GM21367 (cell line): ENCODE results near the gene COBL.
"Not testable (repeated sequence)": the region's sequence is repeated elsewhere in the genome, so short reads cannot be mapped to it uniquely, and the experiment has no call there.

Experiments
- ATAC-seq: cut with Tn5 transposase; IDR thresholded peaks from one replicate; pipeline ENCODE4 v1.9.1; 2021; ENCODE audit not compliant: unreplicated experiment

COBL gene

DNA sequence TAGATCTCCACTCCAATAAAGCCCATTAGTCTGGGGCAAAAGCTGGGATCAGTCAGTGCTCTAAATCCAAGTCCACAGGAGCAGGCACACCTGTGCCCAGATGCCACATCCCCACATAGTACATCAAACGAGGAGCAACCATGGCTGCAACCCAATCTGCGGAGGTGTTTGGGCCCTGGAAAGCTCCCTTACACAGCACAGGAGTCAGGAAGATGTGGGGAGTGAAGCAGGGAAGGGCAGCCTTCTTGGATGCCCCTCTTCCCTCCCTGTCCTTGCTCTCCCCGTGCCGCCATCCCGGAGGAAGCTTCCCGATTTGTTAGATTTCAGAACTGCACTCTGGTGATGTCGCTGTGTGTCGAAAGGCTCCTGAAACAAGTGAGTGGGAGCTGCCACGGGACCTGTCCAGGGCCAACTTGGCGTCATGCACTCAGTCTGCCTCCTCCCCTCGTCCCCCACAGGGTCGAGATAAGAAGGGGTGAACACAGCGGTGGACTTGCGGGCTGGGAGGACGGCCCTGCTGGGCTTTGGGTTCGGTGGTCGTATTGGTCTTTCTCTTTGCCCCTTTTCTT lies 303.3 kb downstream of the COBL start:
- no peak for ATAC-seq

GRCh38 chr7:51012569-51013217 lies 303.9 kb downstream of the COBL start:
- no peak for ATAC-seq

GRCh38 chr7:51011710-51012350 lies 304.8 kb downstream of the COBL start:
- ATAC-seq, result no peak

DNA sequence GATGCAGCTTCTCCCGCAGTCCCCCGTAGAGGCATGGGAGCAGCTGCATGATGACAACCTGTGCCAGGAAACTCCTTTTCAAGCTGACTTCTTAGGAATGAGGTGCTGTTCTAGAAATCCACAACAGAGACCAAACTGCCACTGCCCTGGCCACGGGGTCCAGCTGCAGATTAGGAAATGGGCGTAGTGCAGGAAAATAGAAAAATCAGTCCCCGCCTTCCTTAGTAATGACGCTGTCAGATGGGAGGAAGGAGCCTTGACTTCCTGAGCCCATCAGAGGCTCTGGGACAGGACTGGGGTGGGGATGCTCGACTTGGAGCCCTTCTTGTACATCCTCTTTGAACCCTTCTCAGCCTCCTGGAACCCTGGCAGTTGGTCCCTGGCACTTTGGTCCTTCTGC lies 306.1 kb downstream of the COBL start:
- no peak for ATAC-seq

GRCh38 chr7:51009716-51010496 lies 306.7 kb downstream of the COBL start:
- no peak for ATAC-seq

DNA sequence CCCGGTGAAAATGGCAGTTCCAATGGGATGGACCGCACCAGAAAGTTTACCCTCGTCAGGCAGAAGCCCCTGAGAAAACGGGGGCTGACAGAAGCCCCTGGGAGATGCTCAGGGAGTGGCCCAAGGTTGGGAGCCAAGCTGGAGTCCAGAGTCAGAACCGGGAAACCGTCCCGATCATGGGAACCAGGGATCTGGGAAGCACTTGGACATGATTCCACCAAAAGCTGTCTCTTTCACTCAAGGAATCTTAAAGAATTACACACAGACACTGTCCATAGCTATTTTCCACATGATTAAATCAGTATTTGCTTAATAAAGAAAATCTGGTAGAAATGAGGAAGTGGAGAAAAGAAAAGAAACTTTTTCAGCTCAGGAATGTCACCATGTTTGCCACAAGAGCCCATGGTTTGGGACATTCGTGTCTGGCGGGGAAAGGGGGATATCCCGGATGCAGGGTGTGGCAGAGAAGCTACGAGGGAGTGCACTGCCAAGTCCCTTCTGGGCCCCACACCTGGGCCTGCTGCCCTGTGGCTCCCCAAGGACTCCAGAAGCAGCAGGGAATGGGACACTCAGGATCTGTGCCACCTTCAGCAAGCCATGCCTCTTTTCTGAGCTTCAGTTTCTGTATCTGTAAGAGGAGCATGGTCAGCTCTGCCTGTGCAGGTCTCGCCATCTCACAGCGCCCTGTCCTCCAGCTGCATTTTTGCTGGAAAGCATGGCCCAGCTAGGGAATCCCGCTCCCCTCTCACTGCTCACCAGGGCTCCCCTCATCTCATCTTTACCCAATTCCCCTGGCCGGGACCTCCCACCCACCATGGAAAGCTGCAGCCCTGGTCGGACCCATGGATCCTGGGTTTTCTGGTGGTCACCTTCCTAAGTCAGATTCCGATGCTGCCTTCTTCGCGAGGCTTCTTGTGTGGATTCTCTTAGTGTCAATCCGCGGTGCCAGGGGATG lies 308.8 kb downstream of the COBL start:
- ATAC-seq, result no peak

DNA sequence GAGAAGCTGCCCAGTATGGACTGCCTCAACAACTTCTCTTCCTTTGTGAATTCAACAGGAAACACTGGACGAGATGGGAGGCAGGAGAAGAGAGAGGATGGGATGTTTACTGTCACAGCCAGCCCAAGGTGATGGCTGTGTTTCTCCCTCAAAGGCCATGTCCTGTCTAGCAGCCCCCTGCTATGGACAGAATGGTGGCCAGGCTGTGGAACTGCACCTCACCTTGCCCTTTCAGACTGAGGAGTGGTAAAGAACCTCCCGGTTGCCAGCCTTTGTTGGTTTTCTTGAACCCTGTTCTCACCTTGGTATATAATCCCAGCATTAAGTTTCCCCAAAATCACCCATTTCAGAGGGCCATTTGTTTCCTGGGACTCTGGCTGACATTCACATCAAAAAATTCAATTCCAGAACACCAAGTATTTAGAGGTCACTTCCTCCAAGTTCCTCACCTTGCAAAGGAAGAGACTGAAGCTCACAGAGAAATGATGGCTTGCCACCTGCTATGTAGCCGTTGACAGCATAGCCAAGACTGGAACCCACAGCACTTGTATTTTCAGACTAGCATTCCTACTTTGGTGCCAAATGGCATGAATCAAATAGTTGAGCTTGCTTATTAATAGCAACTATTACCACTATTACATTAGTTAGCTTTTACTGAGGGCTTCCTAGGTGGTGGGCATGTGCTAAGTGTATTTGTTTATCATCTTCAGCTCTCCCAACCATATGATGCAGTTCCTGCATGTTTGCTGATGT lies 309.9 kb downstream of the COBL start:
- ATAC-seq, result no peak

DNA sequence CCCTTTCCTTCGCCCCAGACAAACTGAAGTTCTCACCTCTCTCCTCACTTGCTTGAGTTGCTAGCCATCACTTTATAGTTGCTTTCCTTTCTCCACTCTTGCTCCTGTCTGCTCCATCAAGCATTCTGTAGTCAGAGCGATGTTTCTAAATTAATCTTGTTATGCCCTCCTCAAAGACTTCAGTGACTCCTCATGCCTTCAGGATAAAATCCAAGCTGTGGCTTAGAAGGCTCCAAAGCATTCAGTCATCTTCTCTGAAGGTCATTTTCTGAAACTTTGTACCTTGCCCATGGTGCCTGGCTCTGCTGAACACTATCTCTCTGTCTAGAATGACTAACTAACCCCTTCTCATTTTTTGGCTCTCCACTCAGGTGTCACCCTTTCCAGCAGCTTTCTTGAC lies 311.5 kb downstream of the COBL start:
- no peak for ATAC-seq

DNA sequence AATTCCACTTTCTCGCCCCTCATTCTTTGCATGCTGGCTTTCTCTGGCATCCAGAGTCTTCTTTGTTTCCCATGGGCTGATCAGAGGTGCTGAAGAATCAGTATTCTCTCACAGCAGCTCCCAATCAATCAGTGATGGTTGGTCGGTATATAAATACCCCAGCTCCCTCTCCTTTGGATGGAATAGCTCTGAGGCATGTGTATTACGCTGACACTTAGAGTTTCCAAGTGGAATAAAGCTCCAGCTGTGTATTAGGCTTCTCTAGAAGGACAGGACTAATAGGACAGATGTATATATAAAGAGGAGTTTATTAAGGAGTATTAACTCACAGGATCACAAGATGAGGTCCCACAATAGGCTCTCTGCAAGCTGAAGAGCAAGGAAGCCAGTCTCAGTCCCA lies 315.7 kb downstream of the COBL start:
- no peak for ATAC-seq

GRCh38 chr7:50994753-50995319 lies 321.8 kb downstream of the COBL start:
- no peak for ATAC-seq

DNA sequence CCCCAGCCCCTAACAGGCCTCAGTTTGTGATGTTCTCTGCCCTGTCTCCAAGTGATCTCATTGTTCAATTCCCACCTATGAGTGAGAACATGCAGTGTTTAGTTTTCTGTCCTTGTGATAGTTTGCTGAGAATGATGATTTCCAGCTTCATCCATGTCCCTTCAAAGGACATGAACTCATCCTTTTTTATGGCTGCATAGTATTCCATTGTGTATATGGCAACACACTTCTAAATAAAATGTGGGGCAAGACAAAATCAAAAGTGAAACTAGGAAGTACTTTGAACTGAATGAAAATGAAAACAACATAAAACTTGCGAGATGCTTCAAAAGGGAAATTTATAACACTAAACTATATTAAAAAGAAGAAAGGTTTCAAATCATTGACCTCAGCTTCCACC lies 326.4 kb downstream of the COBL start:
- not testable (repeated sequence) for ATAC-seq

DNA sequence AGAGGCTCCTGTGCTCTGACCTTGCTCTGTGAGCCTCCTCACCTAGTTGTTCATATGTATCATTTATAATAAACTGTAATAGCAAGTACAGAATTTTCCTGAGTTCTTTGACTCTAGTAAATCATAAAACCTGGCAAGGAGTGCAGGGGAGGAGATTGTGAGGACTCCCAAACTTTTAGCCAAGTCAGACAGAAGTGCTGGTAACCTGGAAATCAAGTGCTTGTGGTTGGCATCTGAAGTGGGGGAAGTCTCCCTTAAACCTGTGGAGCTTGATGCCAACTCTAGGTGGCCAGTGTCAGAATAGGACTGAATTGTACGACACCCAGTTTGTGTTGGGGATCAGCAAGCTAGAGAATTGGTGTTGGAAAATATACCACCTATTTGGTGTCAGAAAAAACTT lies 327.6 kb downstream of the COBL start:
- ATAC-seq, result no peak

DNA sequence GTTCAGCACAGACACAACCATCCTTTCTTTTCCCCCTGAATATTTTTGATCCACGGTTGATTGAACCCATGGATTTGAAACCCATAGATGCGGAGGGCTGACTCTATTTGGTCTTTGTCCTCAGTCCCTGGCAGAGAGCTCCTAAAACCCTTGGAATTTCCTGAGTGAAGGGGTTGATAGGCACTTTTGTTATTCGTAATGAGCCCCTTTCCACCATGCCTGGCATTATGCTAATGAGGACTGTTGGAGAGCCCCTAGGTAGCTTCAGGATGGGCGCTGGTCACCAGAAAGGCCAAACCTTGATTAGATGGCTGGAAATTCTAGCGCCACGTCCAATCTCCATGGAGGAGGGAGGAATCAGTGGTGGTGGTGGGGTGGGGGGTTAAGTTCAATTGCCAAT lies 328.1 kb downstream of the COBL start:
- ATAC-seq, result no peak

DNA sequence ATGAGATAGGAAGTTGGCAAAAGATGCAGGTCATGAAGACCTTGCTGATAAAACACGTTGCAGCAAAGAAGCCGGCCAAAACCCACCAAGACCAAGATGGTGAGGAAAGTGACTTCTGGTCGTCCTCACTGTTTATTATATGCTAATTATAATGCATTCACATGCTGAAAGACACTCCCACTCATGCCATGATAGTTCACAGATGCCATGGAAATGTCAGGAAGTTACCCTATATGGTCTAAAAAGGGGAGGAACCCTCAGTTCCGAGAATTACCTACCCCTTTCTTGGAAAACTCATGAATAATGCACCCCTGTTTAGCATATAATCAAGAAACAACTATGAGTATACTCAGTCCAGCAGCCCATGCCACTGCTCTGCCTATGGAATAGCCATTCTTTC lies 331.5 kb downstream of the COBL start:
- ATAC-seq, result no peak

GRCh38 chr7:50983850-50984249 lies 332.8 kb downstream of the COBL start:
- no peak for ATAC-seq

DNA sequence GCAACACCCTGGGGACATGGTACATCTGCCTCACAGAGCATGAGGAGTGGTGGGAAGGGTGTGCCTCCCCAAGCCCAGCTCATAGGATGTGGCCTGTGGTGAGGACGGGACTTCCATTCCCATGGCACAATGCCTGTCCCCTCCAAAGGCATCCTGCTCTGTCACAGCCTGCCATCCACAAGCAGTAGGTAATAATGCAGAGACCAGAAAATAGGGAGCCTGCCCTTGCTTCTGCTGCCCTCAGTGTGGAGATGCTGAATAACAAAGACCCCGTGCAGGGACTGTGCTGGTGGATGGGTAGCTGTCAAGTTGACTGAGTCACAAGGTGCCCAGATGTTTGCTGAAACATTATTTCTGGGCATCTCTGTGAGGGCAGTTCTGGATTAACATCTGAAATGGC lies 334.0 kb downstream of the COBL start:
- ATAC-seq, result no peak

- ATAC-seq, result no peak
Observed at GRCh38 chr7:50981743-50982142, 334.9 kb downstream of the COBL start.

- no peak for ATAC-seq
Observed at GRCh38 chr7:50980411-50980810, 336.2 kb downstream of the COBL start.

DNA sequence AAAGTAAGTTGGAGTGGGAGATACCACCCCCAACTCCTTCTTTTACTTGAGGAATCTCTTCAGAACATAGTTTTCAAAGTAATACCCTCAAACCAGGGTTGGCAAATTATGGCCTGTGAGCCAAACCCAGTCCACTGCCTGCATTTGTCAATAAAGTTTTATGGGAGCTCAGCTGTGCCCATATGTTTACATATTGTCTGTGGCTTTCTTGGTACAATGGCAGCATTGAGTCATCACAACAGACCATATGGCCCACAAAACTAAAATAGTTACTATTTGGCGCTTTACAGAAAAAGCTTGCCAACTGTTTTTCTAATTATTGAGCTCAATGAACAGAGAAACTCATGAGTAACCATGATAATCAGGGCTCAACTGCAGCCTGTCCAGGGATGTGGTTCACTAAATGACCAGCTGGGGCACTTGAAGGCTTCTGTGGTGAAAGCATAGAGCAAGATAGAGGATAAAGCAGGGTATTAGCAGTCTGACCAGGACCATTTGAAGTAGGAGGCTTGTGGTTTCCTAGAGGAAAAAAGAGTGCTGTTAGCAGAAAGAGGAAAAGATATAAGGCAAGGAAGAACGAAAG lies 337.9 kb downstream of the COBL start:
- ATAC-seq, result no peak
